GM18499 (cell line): ENCODE measurements around the gene CALM3.
"Not testable (repeated sequence)": the region's sequence is repeated elsewhere in the genome, so short reads cannot be mapped to it uniquely, and the experiment has no call there.

Source experiments
- ATAC-seq: cut with Tn5 transposase; IDR thresholded peaks from one replicate; pipeline ENCODE4 v1.9.1; 2021; ENCODE audit warnings: moderate number of reproducible peaks; ENCODE audit not compliant: insufficient read depth, unreplicated experiment

CALM3 gene

DNA sequence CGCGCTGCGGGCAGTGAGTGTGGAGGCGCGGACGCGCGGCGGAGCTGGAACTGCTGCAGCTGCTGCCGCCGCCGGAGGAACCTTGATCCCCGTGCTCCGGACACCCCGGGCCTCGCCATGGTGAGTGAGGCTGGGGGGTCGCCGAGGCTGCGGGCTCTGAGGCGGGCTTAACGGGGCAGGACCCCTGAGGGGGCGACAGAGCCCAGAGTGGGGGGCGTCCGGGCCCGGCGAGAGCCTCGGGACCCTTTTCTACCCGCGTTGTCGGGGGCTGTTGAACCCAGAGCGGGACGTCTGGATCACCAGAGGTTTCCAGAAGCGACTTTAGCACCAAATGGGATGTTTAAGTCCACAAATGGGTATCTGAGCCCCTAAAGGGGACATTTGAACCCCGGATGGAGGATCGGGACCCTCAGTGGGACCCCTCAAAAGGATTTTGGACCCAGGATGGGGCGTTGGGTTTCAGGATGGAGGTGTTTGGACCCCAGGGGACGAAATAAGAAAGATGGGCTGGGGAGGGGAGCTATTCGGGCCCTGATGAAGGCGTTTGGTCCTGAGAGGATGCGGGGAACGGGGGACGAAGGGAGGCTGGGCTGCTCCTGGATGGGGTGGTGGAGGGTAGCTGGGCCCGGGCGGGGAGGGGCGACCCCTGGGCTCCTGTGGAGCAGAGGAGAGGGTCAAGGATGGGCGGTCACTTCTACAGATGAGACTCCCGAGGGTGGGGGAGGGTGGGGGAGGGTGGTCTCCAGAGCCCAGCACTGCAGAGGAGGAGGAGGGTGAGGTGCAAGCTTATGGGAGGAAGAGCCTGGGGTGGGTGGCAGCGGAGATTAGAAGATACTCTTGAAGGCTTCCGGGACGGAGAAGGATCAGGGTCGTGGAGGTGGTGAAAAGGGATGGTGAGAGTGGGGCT, at the start of gene CALM3:
Gene CALM3, plus strand, starts transcription at position 13 of the 907 bp plus-strand sequence. Its CDS starts 105 bp downstream, at position 118.
- ATAC-seq: no peak

DNA sequence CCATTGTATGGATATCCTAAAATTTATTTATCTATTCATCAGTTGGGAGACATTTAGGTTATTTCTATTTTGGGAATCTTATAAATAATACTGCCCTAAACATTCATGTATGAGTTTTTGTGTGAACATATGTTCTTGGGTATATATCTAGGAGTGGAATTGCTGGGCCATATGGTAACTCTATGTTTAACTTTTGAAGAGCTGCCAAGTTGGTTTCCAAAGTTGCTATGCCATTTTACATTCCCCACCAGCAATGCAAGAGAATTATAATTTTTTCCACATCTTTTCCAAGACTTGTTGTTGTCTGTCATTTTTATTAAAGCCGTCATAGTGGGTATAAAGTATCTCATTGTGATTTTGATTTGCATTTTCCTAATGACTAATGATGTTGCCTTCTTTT, 48.2 kb upstream of the CALM3 start:
- ATAC-seq: no peak

- ATAC-seq: no peak
Measured at GRCh38 chr19:46554161-46554560, 47.0 kb upstream of the CALM3 start.

DNA sequence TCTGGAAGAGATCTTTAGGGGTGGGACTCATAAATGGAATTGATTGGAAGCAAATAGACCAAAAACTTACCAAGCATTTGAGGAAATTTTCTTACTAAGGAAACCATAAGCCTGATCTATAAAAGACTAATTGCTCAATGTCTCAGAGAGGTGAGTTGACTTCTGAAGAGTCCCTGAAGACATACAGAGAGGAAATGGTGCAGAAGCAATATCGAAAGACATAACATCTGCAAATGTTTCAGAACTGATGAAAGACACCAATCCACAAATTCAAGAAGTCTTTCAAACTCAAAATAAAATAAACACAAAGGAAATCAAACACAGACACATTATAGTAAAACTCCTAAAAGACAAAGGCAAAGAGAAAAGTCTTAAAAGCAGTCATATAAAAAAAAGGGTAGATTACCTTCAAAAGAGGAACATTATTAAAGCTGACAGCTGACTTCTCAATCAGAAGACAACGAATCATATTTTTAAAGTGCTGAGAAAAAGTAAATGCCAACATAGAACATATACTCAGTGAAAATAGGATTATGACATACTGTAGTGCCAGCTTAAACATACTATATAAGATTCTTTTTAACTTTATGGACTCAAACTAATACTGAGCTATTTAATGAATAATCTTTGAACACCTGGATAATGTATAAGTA, 45.4 kb upstream of the CALM3 start:
- no peak for ATAC-seq

DNA sequence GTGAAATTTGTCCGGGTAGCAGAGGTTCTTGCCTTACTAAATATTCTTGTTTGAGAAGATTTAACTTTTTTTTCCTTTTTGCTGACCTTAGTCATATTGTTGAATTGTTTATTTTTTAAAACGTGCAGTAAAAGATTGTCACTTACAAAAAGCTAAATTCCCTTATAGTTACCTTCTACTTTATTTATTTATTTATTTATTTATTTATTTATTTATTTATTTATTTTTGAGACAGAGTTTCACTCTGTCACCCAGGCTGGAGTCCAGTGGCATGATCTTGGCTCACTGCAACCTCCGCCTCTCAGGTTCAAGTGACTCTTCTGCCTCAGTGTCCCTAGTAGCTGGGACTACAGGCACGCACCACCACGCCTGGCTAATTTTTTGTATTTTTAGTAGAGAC, 44.7 kb upstream of the CALM3 start:
- not testable (repeated sequence) for ATAC-seq

- no peak for ATAC-seq
Measured at GRCh38 chr19:46559203-46559602, 41.9 kb upstream of the CALM3 start.

GRCh38 chr19:46559675-46560074, 41.5 kb upstream of the CALM3 start:
- not testable (repeated sequence) for ATAC-seq

- ATAC-seq: no peak
Measured at GRCh38 chr19:46564701-46565100, 36.4 kb upstream of the CALM3 start.

DNA sequence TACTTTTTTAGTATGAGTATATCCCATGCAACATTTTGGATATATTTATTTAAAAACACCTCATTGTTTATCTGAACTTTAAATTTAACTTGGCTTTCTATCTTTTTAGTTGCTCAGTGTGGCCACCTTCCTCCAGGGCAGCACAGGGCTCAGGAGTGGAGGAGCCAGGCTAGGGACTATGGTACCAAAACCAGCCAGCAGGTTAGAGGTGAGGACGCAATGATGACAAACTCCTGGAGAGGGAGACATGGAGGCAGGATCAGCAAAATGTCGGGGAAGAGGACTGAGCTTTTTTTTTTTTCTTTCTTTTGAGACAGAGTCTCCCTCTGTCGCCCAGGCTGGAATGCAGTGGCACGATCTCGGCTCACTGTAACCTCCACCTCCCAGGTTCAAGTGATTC, 29.6 kb upstream of the CALM3 start:
- ATAC-seq: no peak

- no peak for ATAC-seq
Measured at GRCh38 chr19:46573679-46574498, 27.2 kb upstream of the CALM3 start.

DNA sequence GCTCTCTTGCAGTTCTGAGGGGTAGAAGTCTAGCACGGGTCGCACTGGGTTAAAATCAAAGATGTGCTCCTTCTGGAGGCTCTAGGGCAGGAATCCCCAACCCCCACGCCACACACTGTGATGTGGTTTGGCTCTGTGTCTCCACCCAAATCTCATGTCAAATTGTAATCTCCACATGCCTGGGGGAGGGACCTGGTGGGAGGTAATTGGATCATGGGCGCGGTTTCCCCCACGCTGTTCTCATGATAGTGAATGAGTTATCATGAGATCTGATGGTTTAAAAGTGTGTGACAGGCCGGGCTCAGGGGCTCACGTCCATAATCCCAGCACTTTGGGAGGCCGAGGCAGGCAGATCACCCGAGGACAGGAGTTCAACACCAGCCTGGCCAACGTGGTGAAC, 26.6 kb upstream of the CALM3 start:
- no peak for ATAC-seq

DNA sequence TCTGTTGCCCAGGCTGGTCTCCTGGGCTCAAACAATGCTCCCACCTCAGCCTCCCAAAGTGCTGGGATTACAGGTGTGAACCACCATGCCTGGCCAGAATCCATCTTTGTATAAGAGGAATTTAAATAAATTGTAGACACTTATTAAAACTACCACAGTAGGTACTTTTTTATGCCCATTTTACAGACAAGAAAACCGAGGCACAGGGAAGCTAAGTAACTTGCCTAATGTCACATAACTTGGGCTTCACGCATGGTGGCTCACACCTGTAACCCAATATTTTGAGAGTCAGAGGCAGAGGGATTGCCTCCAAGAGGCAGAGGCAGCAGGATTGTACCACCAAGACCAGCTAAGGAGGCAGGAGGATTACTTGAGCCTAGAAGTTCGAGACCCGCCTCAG, 22.7 kb upstream of the CALM3 start:
- ATAC-seq: no peak

- no peak for ATAC-seq
Measured at GRCh38 chr19:46579361-46579879, 21.7 kb upstream of the CALM3 start.

DNA sequence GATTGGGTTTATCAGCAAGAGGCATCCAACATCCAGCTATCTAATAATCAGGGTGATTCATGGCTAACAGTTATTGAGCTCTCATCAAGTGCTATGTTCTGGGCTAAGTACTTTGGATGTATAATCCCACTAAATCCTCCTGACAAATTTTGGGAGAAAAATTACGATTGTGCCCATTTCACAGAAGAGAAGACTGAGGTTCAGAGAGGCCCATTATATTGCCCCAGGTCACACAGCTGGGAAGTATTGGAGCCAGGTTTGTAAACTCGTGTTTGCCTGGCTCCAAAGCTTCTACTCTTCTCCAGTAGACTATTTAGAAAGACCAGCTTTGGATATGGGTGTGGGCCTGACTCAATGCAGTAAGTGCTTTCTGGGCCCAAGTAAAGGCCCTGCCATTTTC, 20.9 kb upstream of the CALM3 start:
- no peak for ATAC-seq

- no peak for ATAC-seq
Measured at GRCh38 chr19:46585539-46585938, 15.6 kb upstream of the CALM3 start.

- no peak for ATAC-seq
Measured at GRCh38 chr19:46586294-46586693, 14.8 kb upstream of the CALM3 start.

- no peak for ATAC-seq
Measured at GRCh38 chr19:46587861-46588260, 13.3 kb upstream of the CALM3 start.

DNA sequence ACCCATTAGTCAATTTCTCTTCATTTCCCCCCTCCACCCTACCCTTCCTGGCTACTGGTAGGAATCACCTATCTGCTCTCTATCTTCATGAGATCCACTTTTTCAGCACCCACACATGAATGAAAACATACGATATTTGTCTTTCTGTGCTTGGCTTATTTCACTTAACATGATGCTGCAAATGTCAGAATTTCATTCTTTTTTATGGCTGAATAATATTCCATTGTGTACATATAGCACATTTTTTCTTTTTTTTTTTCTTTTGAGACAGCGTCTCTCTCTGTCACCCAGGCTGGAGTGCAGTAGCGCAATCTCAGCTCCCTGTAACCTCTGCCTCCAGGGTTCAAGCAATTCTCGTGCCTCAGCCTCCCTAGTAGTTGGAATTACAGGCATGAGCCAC, 9.9 kb upstream of the CALM3 start:
- no peak for ATAC-seq

GRCh38 chr19:46591870-46592269, 9.3 kb upstream of the CALM3 start:
- ATAC-seq: no peak

DNA sequence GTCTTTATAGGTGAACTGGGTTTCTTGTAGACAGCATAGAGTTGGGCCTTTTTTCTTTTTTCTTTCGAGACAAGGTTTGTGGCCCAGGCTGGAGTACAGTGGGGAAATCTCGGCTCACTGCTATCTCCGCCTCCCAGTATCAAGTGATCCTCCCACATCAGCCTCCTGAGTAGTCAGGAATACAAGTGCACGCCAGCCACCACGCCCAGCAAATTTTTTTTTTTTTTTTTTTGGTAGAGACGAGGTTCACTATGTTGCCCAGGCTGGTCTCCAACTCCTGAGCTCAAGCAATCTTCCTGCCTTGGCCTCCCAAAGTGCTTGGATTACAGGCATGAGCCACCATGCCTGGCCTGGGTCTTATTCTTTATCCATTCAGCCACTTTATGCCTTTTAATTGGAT, 5.1 kb upstream of the CALM3 start:
- no peak for ATAC-seq
